PC-3 (cell line): ENCODE results near the gene TRMT61A. TPM values are rescaled to one million over a fixed set of nuclear protein-coding genes. Genes with fewer than 3 reads are reported as not detected.

Experiments used
- ATAC-seq: fragments of 200-7000 bp; cut with Tn5 transposase; 2 replicates; pipeline ENCODE4 v1.9.1; 2020; ENCODE audit warnings: mild to moderate bottlenecking, moderate library complexity
- BruUV-seq: library from RNA; stranded (reverse); fragments of 400-500 nt; replicated peaks from 2 replicates; lab custom pipeline; 2021; lab: Mats Ljungman, UMichigan
- CTCF ChIA-PET: fragments of 300-600 bp; sonication (Branson Sonifier 250); formaldehyde crosslinking; loops from one replicate; lab custom pipeline; 2022; ENCODE audit warnings: antibody characterized with exemption; lab: Charles Lee
- POLR2A ChIA-PET: fragments of 300-600 bp; sonication (Branson Sonifier 250); formaldehyde crosslinking; loops from one replicate; lab custom pipeline; 2022; ENCODE audit warnings: antibody characterized with exemption; ENCODE audit not compliant: unreplicated experiment; lab: Charles Lee
- DNase-seq: peaks from one replicate; pipeline ENCODE4 v3.0.0-alpha.2; 2015
- H2AFZ ChIP-seq: fragments of 300-600 bp; sonication (generic); 2 replicates; pipeline ENCODE4 v1.6.0; 2016; ENCODE audit warnings: antibody characterized with exemption, low read length
- H3F3A ChIP-seq: fragments of 300-600 bp; sonication (generic); one replicate; pipeline ENCODE4 v1.6.0; 2017; ENCODE audit warnings: antibody characterized with exemption, low read length, control low read depth, mild to moderate bottlenecking; ENCODE audit not compliant: unreplicated experiment
- H3K27ac ChIP-seq: fragments of 300-600 bp; sonication (generic); 2 replicates; pipeline ENCODE4 v1.5.1; 2016; ENCODE audit warnings: mild to moderate bottlenecking, low read length
- H3K27me3 ChIP-seq: fragments of 300-600 bp; sonication (generic); 2 replicates; pipeline ENCODE4 v1.6.1; 2016; ENCODE audit warnings: low read length, mixed read lengths
- H3K36me3 ChIP-seq: fragments of 300-600 bp; sonication (generic); 2 replicates; pipeline ENCODE4 v1.6.1; 2016; ENCODE audit warnings: low read depth, mixed run types, low read length, mixed read lengths
- H3K4me1 ChIP-seq: fragments of 300-600 bp; sonication (generic); 2 replicates; pipeline ENCODE4 v1.5.1; 2016; ENCODE audit warnings: low read length; ENCODE audit not compliant: insufficient read depth
- H3K4me2 ChIP-seq: fragments of 300-600 bp; sonication (generic); 2 replicates; pipeline ENCODE4 v1.6.0; 2016; ENCODE audit warnings: low read length
- H3K4me3 ChIP-seq: fragments of 300-600 bp; sonication (generic); 2 replicates; pipeline ENCODE4 v1.5.1; 2016; ENCODE audit warnings: mild to moderate bottlenecking, low read length, mixed read lengths
- H3K79me2 ChIP-seq: fragments of 300-600 bp; sonication (generic); 2 replicates; pipeline ENCODE4 v1.6.1; 2017; ENCODE audit warnings: low read length, mixed read lengths
- H3K9ac ChIP-seq: fragments of 300-600 bp; sonication (generic); 2 replicates; pipeline ENCODE4 v1.6.0; 2016; ENCODE audit warnings: mild to moderate bottlenecking, low read length
- H3K9me2 ChIP-seq: fragments of 300-600 bp; sonication (generic); replicated peaks from 2 replicates; pipeline ENCODE4 v1.6.1; 2016; ENCODE audit warnings: mixed run types, low read length, mixed read lengths
- H3K9me3 ChIP-seq: fragments of 300-600 bp; sonication (generic); 2 replicates; pipeline ENCODE4 v1.6.1; 2016; ENCODE audit warnings: low read length, mixed read lengths
- H4K20me1 ChIP-seq: fragments of 300-600 bp; sonication (generic); 2 replicates; pipeline ENCODE4 v1.6.1; 2016; ENCODE audit warnings: low read length, mixed read lengths
- EZH2 ChIP-seq: fragments of 300-600 bp; sonication (generic); IDR thresholded peaks from one replicate; pipeline ENCODE4 v1.6.1; 2017; ENCODE audit warnings: antibody characterized with exemption, mild to moderate bottlenecking, low read length; ENCODE audit not compliant: unreplicated experiment
- EZH2phosphoT487 ChIP-seq: fragments of 300-600 bp; sonication (generic); IDR thresholded peaks from 2 replicates; pipeline ENCODE4 v1.6.1; 2018; ENCODE audit warnings: mild to moderate bottlenecking, antibody characterized with exemption, low read length, borderline replicate concordance
- intact Hi-C: fragments of 100-400 bp; cut with micrococcal nuclease; formaldehyde crosslinking; loops from 2 replicates; pipeline ENCODE4 v1.9.0; 2023
- total RNA-seq: library from RNA; depleted of rRNA; stranded (reverse); fragments of >200 nt; gene quantifications from 2 replicates; pipeline ENCODE4 v1.2.3, GENCODE V29; 2014
- TF ChIP-seq, protein P1 (sequence below): fragments of 300-600 bp; sonication (generic); conservative IDR thresholded peaks from 2 replicates; pipeline ENCODE4 v1.5.1; 2017; ENCODE audit warnings: antibody characterized with exemption, low read depth, mild to moderate bottlenecking, low read length

TRMT61A gene
- total RNA-seq, 1 experiment from 2014 or later = 51.2 TPM

DNA sequence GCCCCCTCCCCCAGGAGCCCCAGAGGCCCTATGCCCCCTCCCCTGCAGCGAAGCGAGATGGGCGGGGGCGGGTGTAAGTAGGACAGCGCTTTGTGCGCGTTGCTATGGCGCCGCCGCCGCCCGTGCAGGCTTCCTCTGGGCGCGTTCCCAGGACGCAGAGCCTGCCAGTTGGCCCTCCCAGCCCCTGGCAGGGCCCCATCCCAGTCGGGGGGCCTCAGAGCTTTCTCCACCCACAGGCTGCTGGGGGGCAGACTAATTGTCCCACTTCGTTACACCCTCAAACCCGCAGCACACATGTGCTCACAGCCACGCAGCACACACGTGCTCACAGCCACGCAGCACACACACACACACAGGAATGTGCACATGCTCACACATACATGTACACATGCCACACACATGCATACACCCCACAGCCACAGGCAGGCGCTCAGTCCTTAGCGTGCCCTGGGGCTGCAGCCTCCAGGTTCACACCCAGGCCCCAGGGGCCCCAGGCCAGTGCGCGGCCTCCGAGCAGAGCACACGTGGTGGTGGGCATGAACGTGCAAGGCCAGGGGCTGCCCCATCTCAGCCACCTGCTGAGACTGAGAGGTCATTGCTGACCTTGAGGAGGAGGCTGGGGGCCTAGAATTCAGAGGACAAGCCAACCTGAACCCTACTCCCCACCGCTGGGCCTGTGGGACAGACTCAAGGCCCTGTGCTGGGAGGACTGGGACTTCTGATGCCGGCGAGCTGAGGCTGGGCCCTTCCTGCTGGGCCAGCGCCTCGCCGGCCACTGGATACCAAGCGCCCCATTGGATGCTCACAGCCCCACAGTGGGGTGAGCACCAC lies 15.6 kb downstream of the TRMT61A start:
- Histone ChIP-seq H3K9me2 (no peaks in the 10 kb centered on the region), H3K27ac (no peak overlapping the region), H3K27me3 (no peaks in the 10 kb centered on the region), H3K4me2 (no peak overlapping the region), H3K9me3 (no peaks in the 10 kb centered on the region), H2AFZ (no peak overlapping the region), H3K4me1 (peaks cover 37% of the 10 kb centered on the region), H3K4me3 (no peak overlapping the region), H3K36me3 (no peaks in the 10 kb centered on the region), H3F3A (no peaks in the 10 kb centered on the region), H4K20me1 (no peaks in the 10 kb centered on the region), H3K9ac (no peak overlapping the region), H3K79me2 (no peaks in the 10 kb centered on the region)
- ChIA-PET CTCF (no interaction called here), POLR2A (no interaction called here)
- no TSS peak for BruUV-seq
- DNase-seq (no peak), ATAC-seq (no peak)
- intact Hi-C loops = no loop called here
- TF ChIP-seq EZH2 (no peak), EZH2phosphoT487 (no peak)
- TF ChIP-seq, protein P1, sequence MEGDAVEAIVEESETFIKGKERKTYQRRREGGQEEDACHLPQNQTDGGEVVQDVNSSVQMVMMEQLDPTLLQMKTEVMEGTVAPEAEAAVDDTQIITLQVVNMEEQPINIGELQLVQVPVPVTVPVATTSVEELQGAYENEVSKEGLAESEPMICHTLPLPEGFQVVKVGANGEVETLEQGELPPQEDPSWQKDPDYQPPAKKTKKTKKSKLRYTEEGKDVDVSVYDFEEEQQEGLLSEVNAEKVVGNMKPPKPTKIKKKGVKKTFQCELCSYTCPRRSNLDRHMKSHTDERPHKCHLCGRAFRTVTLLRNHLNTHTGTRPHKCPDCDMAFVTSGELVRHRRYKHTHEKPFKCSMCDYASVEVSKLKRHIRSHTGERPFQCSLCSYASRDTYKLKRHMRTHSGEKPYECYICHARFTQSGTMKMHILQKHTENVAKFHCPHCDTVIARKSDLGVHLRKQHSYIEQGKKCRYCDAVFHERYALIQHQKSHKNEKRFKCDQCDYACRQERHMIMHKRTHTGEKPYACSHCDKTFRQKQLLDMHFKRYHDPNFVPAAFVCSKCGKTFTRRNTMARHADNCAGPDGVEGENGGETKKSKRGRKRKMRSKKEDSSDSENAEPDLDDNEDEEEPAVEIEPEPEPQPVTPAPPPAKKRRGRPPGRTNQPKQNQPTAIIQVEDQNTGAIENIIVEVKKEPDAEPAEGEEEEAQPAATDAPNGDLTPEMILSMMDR = no peak

DNA sequence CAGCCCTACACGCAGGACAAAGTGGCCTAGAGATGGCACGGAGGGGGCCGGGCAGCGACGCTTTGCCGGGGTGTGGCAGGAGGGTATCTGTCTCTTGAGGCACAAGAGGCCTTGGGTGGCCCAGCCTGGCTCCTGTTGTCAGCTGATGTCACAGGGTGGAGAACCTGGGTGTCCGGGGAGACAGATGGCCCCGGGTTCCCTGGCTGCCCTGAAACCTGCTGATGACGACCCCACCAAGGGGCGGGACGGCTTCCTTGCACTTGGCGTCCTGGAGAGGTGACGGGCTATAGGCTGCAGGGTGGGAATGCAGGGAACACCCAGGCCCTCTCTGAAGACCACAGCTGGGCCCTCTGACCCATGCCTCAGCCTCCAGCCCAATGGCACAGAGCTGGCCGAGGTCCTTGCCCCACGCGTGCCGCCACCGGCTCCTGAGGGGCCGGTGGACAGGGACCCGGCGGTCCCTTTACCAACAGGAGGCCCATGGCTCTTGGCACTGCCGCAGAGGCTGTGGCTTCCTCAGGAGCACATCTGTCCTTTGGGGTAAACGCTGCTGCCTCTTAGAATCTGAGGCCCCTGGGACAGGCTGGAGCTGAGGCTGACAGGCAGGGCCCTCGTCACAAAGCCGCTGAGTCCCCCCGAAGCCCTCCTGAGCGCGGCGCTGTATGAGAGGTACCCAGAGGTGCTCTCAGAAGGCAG lies 16.4 kb downstream of the TRMT61A start:
- Histone ChIP-seq H3K9ac (no peak overlapping the region), H3K4me3 (no peak overlapping the region), H3K4me1 (peaks cover 30% of the 10 kb centered on the region), H3K27me3 (no peaks in the 10 kb centered on the region), H3K27ac (no peak overlapping the region), H3K79me2 (no peaks in the 10 kb centered on the region), H3K9me3 (no peaks in the 10 kb centered on the region), H2AFZ (no peak overlapping the region), H3K4me2 (no peak overlapping the region), H3K36me3 (no peaks in the 10 kb centered on the region), H3F3A (no peaks in the 10 kb centered on the region), H4K20me1 (no peaks in the 10 kb centered on the region), H3K9me2 (no peaks in the 10 kb centered on the region)
- intact Hi-C loops = no loop called here
- BruUV-seq = no TSS peak
- POLR2A ChIA-PET = no interaction called here
- TF ChIP-seq EZH2 = no peak
- CTCF ChIA-PET = no interaction called here
- no peak for DNase-seq
- ATAC-seq = no peak

DNA sequence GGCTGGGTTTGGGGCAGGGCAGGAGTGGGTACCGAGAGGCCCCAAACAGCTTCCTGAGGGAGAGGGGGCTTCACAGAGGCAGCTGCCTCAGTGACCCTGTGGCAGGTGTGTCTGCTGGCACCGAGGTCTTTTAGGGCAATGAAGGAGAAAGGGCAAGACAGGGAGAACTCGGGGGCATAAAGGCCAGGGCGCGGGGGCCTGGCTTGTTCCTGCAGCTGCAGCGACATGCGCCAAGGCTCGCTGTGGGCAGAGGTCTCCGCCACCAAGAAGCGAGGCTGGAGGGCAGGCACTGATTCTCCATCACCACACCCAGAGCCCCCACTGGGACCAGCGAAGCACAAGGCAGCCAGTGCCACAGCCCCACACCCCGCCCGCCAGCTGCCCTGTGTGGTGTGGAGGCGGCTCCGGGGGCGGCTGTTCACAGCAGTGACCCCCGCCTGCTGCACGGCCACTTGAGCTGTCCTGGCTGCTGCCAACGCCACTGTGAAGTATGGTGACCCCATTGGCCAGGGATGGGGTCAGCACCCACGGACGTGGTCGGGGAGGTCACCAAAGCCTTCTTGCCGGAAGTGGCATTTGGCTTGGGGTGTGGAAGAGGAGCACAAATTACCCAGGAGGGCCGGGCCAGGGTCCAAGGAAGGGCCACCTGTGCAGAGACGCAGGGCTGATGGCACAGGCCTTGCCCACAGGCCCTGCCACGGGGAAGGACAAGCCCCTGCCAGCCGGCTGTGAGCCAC lies 17.1 kb downstream of the TRMT61A start:
- no peak overlapping the region for H3K4me3 ChIP-seq
- H3K9ac ChIP-seq = no peak overlapping the region
- intact Hi-C loops = loop anchor here (1.0 kb wide), 1 partner anchor 25 kb away; no protein-coding TSS in a partner anchor
- H3F3A ChIP-seq = no peaks in the 10 kb centered on the region
- TF ChIP-seq, protein P1 = no peak
- TF ChIP-seq EZH2 = no peak
- no peak for TF ChIP-seq EZH2phosphoT487
- H3K36me3 ChIP-seq = no peaks in the 10 kb centered on the region
- DNase-seq (no peak), ATAC-seq (no peak)
- no peaks in the 10 kb centered on the region for H3K27me3 ChIP-seq
- no peaks in the 10 kb centered on the region for H3K9me2 ChIP-seq
- H3K79me2 ChIP-seq = no peaks in the 10 kb centered on the region
- no TSS peak for BruUV-seq
- no peak overlapping the region for H3K27ac ChIP-seq
- H3K4me2 ChIP-seq = no peak overlapping the region
- no peak overlapping the region for H2AFZ ChIP-seq
- peaks cover 23% of the 10 kb centered on the region for H3K4me1 ChIP-seq
- H4K20me1 ChIP-seq = no peaks in the 10 kb centered on the region
- no peaks in the 10 kb centered on the region for H3K9me3 ChIP-seq
- CTCF ChIA-PET = no interaction called here
- POLR2A ChIA-PET = no interaction called here
